ENCODE results near the gene SLC27A1. TPM values are rescaled to one million over a fixed set of nuclear protein-coding genes. Genes with fewer than 3 reads are reported as not detected.

The SLC27A1 gene
- total and polyA plus RNA-seq, 4 donors: 15.6 to 47.5 (median 28.1) TPM

DNA sequence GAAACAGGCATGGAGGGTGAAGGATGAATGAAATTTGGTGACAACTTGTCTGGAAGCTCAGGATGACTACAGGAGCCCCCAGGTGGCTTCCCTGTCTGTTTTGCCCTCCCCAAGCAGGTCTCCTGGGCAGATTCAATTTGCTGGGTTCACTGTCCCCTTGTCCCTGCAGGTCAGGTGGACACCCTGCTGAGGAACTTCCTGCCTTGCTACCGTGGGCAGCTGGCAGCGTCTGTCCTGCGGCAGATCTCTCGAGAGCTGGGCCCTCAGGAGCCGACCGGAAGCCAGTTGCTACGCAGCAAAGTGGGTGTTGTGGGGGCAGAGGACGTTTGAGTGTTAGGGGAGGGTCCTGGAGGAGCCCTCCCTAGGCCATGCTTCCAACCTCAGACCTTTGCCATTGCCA lies 60.3 kb downstream of the SLC27A1 start:
- WGBS (ENCODE audit: insufficient coverage): 0% methylated on average over 2 of the region's 8 CpGs
- Histone ChIP-seq H3K4me1 (ENCODE audit: control insufficient read depth, insufficient read depth, low read length) (peaks cover 5% of the 10 kb centered on the region), H3K27me3 (ENCODE audit: control insufficient read depth, insufficient read depth, low read length) (no peaks in the 10 kb centered on the region), H3K27ac (ENCODE audit: low read depth, low read length) (no peak overlapping the region), H3K9me3 (ENCODE audit: control insufficient read depth, insufficient read depth, low read length) (no peaks in the 10 kb centered on the region), H3K4me3 (ENCODE audit: low read depth, low read length) (no peak overlapping the region), H3K36me3 (ENCODE audit: control insufficient read depth, insufficient read depth, low read length) (no peaks in the 10 kb centered on the region)
- no peak for DNase-seq (ENCODE audit: low read depth in 4 of 6, low spot score in 6 of 6)

DNA sequence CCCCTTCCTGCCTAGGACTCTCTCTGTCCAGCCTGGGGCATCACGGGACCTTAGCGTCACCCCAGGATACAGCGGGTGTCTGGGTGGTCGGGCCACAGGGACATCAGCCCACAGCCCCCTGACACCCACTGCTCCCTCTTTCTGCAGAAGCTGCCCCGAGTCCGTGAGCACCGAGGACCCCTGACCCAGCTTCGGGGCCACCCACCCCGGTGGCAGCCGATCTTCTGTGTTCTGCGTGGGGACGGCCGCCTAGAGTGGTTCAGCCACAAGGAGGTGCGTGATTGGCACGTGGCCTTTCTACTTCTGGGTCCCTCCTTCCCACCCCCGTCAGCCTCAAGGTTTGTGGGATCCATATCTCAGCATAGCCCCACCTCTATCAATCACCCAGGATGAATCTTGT lies 61.8 kb downstream of the SLC27A1 start:
- no peaks in the 10 kb centered on the region for H3K9me3 ChIP-seq (ENCODE audit: control insufficient read depth, insufficient read depth, low read length)
- WGBS (ENCODE audit: insufficient coverage): 89% methylated on average over 16 of the region's 16 CpGs
- no peaks in the 10 kb centered on the region for H3K36me3 ChIP-seq (ENCODE audit: control insufficient read depth, insufficient read depth, low read length)
- no peak overlapping the region for H3K4me3 ChIP-seq (ENCODE audit: low read depth, low read length)
- no peak overlapping the region for H3K27ac ChIP-seq (ENCODE audit: low read depth, low read length)
- peaks cover 5% of the 10 kb centered on the region for H3K4me1 ChIP-seq (ENCODE audit: control insufficient read depth, insufficient read depth, low read length)
- H3K27me3 ChIP-seq (ENCODE audit: control insufficient read depth, insufficient read depth, low read length): no peaks in the 10 kb centered on the region
- DNase-seq (ENCODE audit: low read depth in 4 of 6, low spot score in 6 of 6): no peak

DNA sequence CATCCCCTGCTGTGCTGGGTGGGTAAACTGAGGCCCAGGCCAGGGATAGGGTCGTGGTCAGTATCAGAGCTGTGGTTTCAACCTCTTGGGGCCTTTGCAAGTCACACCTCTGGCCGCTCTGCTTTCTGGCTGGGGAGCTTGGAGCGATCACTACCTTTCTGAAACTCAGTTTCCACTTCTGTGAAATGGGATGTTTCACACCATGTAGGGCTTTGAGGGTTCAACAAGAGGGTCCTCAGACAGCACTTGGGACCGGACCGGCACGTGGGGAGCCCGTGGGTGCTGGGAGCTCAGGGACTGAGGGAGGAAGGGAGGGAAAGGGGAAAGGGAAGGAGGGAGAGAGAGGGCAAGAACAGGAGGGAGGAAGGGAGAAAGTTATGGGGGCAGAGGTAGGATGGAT lies 62.2 kb downstream of the SLC27A1 start:
- no peaks in the 10 kb centered on the region for H3K9me3 ChIP-seq (ENCODE audit: control insufficient read depth, insufficient read depth, low read length)
- 79% methylated on average over 7 of the region's 7 CpGs for WGBS (ENCODE audit: insufficient coverage)
- no peak overlapping the region for H3K27ac ChIP-seq (ENCODE audit: low read depth, low read length)
- no peak for DNase-seq (ENCODE audit: low read depth in 4 of 6, low spot score in 6 of 6)
- no peaks in the 10 kb centered on the region for H3K36me3 ChIP-seq (ENCODE audit: control insufficient read depth, insufficient read depth, low read length)
- H3K4me3 ChIP-seq (ENCODE audit: low read depth, low read length): no peak overlapping the region
- peaks cover 5% of the 10 kb centered on the region for H3K4me1 ChIP-seq (ENCODE audit: control insufficient read depth, insufficient read depth, low read length)
- no peaks in the 10 kb centered on the region for H3K27me3 ChIP-seq (ENCODE audit: control insufficient read depth, insufficient read depth, low read length)

DNA sequence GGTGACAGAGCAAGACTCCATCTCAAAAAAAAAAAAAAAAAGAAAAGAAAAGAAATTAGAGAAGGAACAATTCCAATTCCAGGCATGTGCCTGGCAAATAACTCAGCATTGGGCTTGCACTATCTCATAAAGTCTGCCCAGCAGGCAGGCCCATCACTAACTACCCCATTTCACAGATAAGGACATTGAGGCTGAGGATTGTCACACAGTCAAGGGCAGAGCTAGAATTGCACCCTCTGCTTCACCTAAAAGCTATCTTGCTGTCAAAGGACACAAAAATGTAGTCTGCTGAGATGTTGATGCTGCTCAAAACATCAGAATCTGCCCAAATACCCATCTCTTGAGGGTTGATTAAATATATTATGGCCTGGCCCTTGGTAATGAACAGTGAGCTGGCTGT lies 64.4 kb downstream of the SLC27A1 start:
- H3K27ac ChIP-seq (ENCODE audit: low read depth, low read length): no peak overlapping the region
- no peaks in the 10 kb centered on the region for H3K36me3 ChIP-seq (ENCODE audit: control insufficient read depth, insufficient read depth, low read length)
- no peak overlapping the region for H3K4me3 ChIP-seq (ENCODE audit: low read depth, low read length)
- peaks cover 17% of the 10 kb centered on the region for H3K4me1 ChIP-seq (ENCODE audit: control insufficient read depth, insufficient read depth, low read length)
- DNase-seq (ENCODE audit: low read depth in 4 of 6, low spot score in 6 of 6): no peak
- no peaks in the 10 kb centered on the region for H3K9me3 ChIP-seq (ENCODE audit: control insufficient read depth, insufficient read depth, low read length)
- H3K27me3 ChIP-seq (ENCODE audit: control insufficient read depth, insufficient read depth, low read length): no peaks in the 10 kb centered on the region

DNA sequence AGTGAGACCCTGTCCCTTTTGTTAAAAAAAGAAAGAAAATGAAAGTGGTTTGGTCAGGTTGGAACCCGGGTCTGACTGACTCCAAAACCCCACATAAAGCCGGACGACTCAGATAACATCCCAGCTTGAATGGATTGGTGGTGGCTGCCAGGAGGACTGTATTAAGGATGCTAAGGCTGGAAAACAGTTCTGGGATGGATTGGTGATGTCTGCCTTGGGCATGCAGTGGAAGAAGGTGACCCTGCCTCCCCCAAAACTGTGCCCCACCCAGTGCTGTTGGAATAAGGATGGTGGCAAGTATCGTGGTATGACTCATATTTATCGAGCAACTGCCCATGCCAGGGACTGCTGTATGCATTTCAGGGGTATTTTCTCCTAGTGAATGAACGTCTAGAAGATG lies 66.6 kb downstream of the SLC27A1 start:
- H3K4me3 ChIP-seq (ENCODE audit: low read depth, low read length): no peak overlapping the region
- H3K9me3 ChIP-seq (ENCODE audit: control insufficient read depth, insufficient read depth, low read length): no peaks in the 10 kb centered on the region
- DNase-seq (ENCODE audit: low read depth in 4 of 6, low spot score in 6 of 6): no peak
- H3K27me3 ChIP-seq (ENCODE audit: control insufficient read depth, insufficient read depth, low read length): no peaks in the 10 kb centered on the region
- no peak overlapping the region for H3K27ac ChIP-seq (ENCODE audit: low read depth, low read length)
- no peaks in the 10 kb centered on the region for H3K36me3 ChIP-seq (ENCODE audit: control insufficient read depth, insufficient read depth, low read length)
- H3K4me1 ChIP-seq (ENCODE audit: control insufficient read depth, insufficient read depth, low read length): peaks cover 14% of the 10 kb centered on the region
- WGBS (ENCODE audit: insufficient coverage): 77% methylated on average over 5 of the region's 6 CpGs

DNA sequence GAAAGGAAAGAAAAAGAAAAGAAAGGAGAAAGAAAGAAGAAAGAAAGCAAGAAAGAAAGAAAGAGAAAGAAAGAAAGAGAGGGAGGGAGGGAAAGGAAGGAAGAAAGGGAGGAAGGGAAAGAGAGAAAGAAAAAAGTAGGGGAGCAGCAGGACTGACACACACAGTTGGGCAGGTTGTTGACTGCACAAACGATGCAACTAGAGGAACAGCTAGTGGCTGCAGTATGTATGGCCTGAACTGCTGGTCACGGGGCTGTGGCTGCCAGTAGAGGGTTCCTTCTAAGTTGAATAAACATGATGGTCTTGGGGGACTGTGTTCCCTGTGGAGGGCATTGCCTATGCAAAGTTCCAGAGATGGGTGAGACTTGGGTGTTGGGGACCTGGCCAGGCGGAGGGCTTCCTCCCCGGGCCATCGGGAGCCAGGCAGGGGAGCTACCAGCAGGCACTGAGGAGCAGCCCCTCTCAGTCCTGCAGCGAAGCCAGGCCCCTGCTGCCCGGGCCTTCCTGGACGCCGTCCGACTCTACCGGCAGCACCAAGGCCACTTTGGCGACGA lies 68.4 kb downstream of the SLC27A1 start:
- Histone ChIP-seq H3K27me3 (ENCODE audit: control insufficient read depth, insufficient read depth, low read length) (no peaks in the 10 kb centered on the region), H3K4me3 (ENCODE audit: low read depth, low read length) (peak overlapping the region; percentile 45), H3K9me3 (ENCODE audit: control insufficient read depth, insufficient read depth, low read length) (no peaks in the 10 kb centered on the region), H3K27ac (ENCODE audit: low read depth, low read length) (no peak overlapping the region), H3K36me3 (ENCODE audit: control insufficient read depth, insufficient read depth, low read length) (no peaks in the 10 kb centered on the region), H3K4me1 (ENCODE audit: control insufficient read depth, insufficient read depth, low read length) (peaks cover 14% of the 10 kb centered on the region)
- DNase-seq (ENCODE audit: low read depth in 4 of 6, low spot score in 6 of 6): peak in 1 of 6 donors; percentile 11
- 4% methylated on average over 13 of the region's 13 CpGs for WGBS (ENCODE audit: insufficient coverage)

DNA sequence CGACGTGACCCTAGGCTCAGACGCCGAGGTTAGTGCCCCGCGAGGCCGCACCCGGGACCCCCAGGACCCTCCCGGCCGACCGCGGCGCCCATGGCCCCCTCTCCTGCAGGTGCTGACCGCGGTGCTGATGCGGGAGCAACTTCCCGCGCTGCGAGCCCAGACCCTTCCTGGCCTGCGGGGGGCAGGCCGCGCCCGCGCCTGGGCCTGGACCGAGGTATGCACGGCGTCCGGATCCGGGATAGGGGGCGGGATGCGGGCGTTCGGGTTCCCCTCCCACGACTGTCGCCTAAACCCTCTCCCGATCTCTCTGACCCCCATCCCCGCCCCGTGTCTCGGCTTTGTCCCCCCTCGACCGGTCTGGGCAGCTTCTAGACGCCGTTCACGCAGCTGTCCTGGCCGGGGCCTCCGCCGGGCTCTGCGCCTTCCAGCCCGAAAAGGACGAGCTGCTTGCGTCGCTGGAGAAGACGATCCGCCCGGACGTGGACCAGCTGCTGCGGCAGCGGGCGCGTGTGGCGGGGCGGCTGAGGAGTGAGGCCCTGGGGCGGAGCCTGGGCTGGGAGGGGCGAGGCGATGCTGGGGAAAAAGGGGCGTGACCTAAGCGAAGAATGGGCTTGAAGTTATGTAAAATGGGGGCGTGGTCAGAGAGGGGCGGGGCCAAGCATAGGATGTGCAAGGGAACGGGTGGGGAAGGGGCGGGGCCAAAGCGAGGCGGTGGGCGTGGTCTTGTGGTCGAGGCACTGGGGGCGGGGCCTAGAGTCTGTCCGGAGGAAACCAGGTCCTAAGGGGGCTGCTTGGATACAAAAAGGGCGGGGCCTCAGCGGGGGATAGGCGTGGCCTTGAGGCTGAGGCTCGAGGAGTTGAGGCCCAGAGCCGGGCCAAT lies 69.2 kb downstream of the SLC27A1 start:
- under 1% methylated on average over 80 of the region's 82 CpGs for WGBS (ENCODE audit: insufficient coverage)
- peak; percentile 28 to 98 (median 79) for DNase-seq (ENCODE audit: low read depth in 4 of 6, low spot score in 6 of 6)
- Histone ChIP-seq H3K27me3 (ENCODE audit: control insufficient read depth, insufficient read depth, low read length) (no peaks in the 10 kb centered on the region), H3K9me3 (ENCODE audit: control insufficient read depth, insufficient read depth, low read length) (no peaks in the 10 kb centered on the region), H3K4me3 (ENCODE audit: low read depth, low read length) (peak overlapping the region; percentile 45), H3K4me1 (ENCODE audit: control insufficient read depth, insufficient read depth, low read length) (peaks cover 14% of the 10 kb centered on the region), H3K27ac (ENCODE audit: low read depth, low read length) (no peak overlapping the region), H3K36me3 (ENCODE audit: control insufficient read depth, insufficient read depth, low read length) (no peaks in the 10 kb centered on the region)

DNA sequence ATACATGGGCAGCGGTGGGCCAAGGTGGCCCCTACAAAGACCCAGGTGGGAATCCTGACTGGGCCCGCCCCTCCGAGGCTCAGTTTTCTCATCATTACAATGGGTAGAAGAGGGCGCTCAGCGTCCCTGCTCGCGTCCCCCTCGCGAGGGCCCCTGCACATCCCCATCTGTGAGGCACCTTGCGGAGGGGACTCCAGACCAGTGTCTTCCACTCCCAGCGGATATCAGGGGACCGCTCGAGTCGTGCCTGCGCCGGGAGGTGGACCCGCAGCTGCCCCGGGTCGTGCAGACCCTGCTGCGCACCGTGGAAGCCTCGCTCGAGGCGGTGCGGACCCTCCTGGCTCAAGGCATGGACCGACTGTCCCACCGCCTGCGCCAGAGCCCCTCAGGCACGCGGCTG lies 69.8 kb downstream of the SLC27A1 start:
- peaks cover 14% of the 10 kb centered on the region for H3K4me1 ChIP-seq (ENCODE audit: control insufficient read depth, insufficient read depth, low read length)
- WGBS (ENCODE audit: insufficient coverage): 60% methylated on average over 30 of the region's 30 CpGs
- no peak for DNase-seq (ENCODE audit: low read depth in 4 of 6, low spot score in 6 of 6)
- H3K27me3 ChIP-seq (ENCODE audit: control insufficient read depth, insufficient read depth, low read length): no peaks in the 10 kb centered on the region
- H3K9me3 ChIP-seq (ENCODE audit: control insufficient read depth, insufficient read depth, low read length): no peaks in the 10 kb centered on the region
- H3K36me3 ChIP-seq (ENCODE audit: control insufficient read depth, insufficient read depth, low read length): no peaks in the 10 kb centered on the region
- H3K4me3 ChIP-seq (ENCODE audit: low read depth, low read length): no peak overlapping the region
- H3K27ac ChIP-seq (ENCODE audit: low read depth, low read length): no peak overlapping the region

DNA sequence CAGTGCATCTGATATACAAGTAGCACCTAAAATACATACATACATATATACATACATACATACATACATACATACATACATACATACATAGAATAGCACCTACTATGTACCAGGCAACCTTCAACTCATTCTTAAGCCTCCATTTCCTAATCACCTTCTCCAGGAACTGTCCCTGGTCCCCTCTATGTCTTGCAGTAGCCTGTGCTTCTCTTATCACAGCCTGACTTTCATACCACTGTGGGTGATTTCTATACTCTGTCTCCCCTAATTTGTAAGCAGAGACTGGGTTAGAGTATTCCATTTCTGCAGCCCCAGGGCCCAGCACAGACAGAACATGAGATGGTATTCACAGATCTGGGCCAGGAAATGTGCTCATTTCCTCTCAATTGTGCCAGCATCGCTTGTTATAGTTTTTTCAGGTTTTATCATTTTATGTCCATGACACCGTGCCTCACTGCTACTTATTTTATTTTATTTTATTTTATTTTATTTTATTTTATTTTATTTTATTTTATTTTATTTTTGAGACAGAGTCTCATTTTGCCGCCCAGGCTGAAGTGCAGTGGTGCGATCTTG lies 70.9 kb downstream of the SLC27A1 start:
- Histone ChIP-seq H3K9me3 (ENCODE audit: control insufficient read depth, insufficient read depth, low read length) (no peaks in the 10 kb centered on the region), H3K4me3 (ENCODE audit: low read depth, low read length) (no peak overlapping the region), H3K27ac (ENCODE audit: low read depth, low read length) (no peak overlapping the region), H3K36me3 (ENCODE audit: control insufficient read depth, insufficient read depth, low read length) (no peaks in the 10 kb centered on the region), H3K27me3 (ENCODE audit: control insufficient read depth, insufficient read depth, low read length) (no peaks in the 10 kb centered on the region), H3K4me1 (ENCODE audit: control insufficient read depth, insufficient read depth, low read length) (peaks cover 14% of the 10 kb centered on the region)
- DNase-seq (ENCODE audit: low read depth in 4 of 6, low spot score in 6 of 6): no peak
- WGBS (ENCODE audit: insufficient coverage): 100% methylated on average over 2 of the region's 4 CpGs

DNA sequence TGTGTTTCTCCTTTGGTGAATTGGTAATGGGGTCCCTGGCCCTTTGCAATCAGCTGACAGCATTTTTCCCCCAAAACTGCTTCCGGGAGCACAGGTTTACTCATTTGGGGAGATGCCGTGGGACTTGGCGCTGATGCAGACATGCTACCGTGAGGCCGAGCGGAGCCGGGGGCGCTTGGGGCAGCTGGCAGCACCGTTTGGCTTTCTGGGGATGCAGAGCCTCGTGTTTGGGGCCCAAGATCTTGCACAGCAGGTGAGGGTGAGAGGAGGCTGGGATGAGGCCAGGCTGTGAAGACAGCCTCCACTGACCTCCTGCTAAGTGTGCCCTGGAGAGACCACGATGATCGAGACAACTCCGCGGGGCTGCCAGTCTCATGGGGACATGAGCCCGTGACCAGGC lies 71.7 kb downstream of the SLC27A1 start:
- DNase-seq (ENCODE audit: low read depth in 4 of 6, low spot score in 6 of 6): no peak

More for the DNA sequence above, 71.7 kb downstream of the SLC27A1 start:
- H3K4me3 ChIP-seq (ENCODE audit: low read depth, low read length): no peak overlapping the region
- H3K27ac ChIP-seq (ENCODE audit: low read depth, low read length): no peak overlapping the region
- H3K9me3 ChIP-seq (ENCODE audit: control insufficient read depth, insufficient read depth, low read length): no peaks in the 10 kb centered on the region
- H3K4me1 ChIP-seq (ENCODE audit: control insufficient read depth, insufficient read depth, low read length): peaks cover 14% of the 10 kb centered on the region
- WGBS (ENCODE audit: insufficient coverage): 74% methylated on average over 15 of the region's 15 CpGs
- no peaks in the 10 kb centered on the region for H3K36me3 ChIP-seq (ENCODE audit: control insufficient read depth, insufficient read depth, low read length)
- no peaks in the 10 kb centered on the region for H3K27me3 ChIP-seq (ENCODE audit: control insufficient read depth, insufficient read depth, low read length)

All from spinal cord (tissue), 10 donors.